Measurements from ENCODE around the gene MAP3K5.

DNA sequence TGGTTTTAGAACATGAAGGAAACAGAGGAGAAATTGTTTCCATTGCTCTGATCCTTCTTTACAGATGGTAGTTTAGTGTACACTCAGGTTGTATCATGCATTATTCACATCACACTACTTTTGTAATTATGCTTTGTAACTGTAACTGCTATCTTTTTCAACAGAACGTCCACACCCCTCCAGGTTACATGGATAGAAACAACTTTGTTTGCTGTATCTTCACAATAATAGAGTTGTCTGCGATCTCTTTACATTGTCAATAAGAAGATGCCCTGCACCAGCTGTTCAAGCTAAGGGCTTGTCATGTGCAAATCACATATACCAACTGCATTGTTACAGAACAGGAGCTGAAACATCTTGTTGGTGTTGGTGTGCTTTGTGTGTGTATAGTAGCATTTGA lies 174.2 kb downstream of the MAP3K5 start:
- no peak for TF ChIP-seq POLR2A (IDR thresholded peaks at IDR 0.05)
- TF ChIP-seq, protein P1, sequence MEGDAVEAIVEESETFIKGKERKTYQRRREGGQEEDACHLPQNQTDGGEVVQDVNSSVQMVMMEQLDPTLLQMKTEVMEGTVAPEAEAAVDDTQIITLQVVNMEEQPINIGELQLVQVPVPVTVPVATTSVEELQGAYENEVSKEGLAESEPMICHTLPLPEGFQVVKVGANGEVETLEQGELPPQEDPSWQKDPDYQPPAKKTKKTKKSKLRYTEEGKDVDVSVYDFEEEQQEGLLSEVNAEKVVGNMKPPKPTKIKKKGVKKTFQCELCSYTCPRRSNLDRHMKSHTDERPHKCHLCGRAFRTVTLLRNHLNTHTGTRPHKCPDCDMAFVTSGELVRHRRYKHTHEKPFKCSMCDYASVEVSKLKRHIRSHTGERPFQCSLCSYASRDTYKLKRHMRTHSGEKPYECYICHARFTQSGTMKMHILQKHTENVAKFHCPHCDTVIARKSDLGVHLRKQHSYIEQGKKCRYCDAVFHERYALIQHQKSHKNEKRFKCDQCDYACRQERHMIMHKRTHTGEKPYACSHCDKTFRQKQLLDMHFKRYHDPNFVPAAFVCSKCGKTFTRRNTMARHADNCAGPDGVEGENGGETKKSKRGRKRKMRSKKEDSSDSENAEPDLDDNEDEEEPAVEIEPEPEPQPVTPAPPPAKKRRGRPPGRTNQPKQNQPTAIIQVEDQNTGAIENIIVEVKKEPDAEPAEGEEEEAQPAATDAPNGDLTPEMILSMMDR (IDR thresholded peaks at IDR 0.05): no peak
